ENCODE data around the gene ZFHX3. TPM values are rescaled to one million over a fixed set of nuclear protein-coding genes. Genes with fewer than 3 reads are reported as not detected.

ZFHX3 gene
- total and polyA plus RNA-seq, 10 donors = 0.47 to 18.5 (median 11.1) TPM

- Histone ChIP-seq H3K4me1 (no peaks in the 10 kb centered on the region), H3K27ac (no peak overlapping the region), H3K4me3 (no peak overlapping the region), H3K27me3 (replicated peaks in 1 of 7) (no peaks in the 10 kb centered on the region), H3K9me3 (no peaks in the 10 kb centered on the region), H3K36me3 (peaks cover 0 to 8% (median 0%) of the 10 kb centered on the region in 6 donors)
- no peak for DNase-seq
- intact Hi-C loops (cut with DNase I; ENCODE audit: low total_unique reads) = no loop called here
- TF ChIP-seq POLR2A (IDR thresholded peaks at IDR 0.05) (no peak), POLR2AphosphoS5 (IDR thresholded peaks at IDR 0.05) (no peak), CTCF (IDR thresholded peaks at IDR 0.05 in 8 of 11, conservative IDR thresholded peaks at IDR 0.05 in 3 of 11) (no peak)
Measured at GRCh38 chr16:72862090-72862489, 185.8 kb downstream of the ZFHX3 start.

DNA sequence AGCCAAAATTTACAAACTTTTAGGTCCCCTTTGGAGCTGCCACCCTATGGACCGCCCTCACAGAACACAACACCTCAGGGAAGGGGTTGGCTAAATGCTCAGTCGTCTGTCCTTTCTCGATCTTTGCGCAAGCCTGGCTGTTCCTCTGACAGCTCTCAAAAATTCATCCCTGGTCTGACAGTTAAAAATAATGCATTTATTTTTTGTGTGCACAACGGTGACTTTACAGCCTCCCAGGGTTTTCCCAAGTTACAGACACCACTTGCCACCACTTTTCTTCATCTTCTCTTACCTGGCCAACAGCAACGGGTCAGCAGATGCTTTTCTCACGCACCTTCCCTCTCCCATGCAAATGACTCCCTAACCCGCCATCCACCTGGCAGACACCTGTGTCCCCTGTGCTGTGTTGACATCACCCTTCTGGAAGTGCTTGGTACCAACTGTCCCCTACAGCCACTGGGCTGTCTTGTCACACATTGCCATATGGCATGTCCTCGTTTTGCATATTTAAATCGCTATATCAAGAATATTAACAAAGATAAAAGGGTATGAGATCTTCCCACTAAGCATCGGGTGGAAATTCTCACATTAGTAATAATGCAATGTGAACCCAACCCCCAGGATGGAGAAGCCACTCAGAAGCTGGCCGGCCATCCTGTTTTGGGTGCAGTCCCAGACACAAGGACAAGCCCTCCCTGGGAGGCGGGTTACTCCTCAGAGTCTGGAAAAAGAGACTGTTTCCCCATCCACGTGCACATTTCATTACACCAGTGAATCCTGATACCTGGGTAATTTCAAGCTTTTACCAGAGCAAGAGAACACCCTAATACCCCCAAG is 187.0 kb downstream of the ZFHX3 start:
- H3K27ac ChIP-seq = no peak overlapping the region
- H3K4me1 ChIP-seq = no peaks in the 10 kb centered on the region
- WGBS, 5 donors = 77 to 86% (median 84%) methylated on average over 14 of the region's 14 CpGs
- intact Hi-C loops (cut with DNase I; ENCODE audit: low total_unique reads) = no loop called here
- no peak for TF ChIP-seq POLR2A (IDR thresholded peaks at IDR 0.05)
- no peak for TF ChIP-seq POLR2AphosphoS5 (IDR thresholded peaks at IDR 0.05)
- TF ChIP-seq CTCF (IDR thresholded peaks at IDR 0.05 in 8 of 11, conservative IDR thresholded peaks at IDR 0.05 in 3 of 11) = no peak
- H3K36me3 ChIP-seq = peaks cover 0 to 8% (median 0%) of the 10 kb centered on the region in 6 donors
- H3K27me3 ChIP-seq (replicated peaks in 1 of 7) = no peaks in the 10 kb centered on the region
- no peaks in the 10 kb centered on the region for H3K9me3 ChIP-seq
- no peak for DNase-seq
- no peak overlapping the region for H3K4me3 ChIP-seq

DNA sequence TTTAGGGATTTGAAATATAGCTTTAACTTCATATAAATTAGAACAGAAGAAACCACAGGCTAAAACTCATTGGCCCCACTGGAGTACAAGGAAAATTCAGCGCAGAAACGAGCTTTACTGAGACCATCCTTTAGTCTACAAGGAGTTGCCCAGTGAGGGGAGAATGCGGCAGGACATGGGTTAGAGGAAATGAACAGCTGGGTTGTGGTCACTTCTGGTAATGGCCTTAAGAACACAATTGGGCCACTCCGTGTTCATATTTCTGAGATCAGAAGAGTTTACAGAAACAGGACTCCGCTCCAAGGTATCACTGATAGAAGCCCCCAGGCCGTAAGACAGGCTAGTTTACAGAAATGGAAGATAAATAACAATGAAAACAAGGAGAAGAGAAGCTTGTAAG is 188.3 kb downstream of the ZFHX3 start:
- Histone ChIP-seq H3K4me3 (no peak overlapping the region), H3K36me3 (no peaks in the 10 kb centered on the region), H3K4me1 (peaks cover 0 to 1% (median 0%) of the 10 kb centered on the region in 6 donors), H3K27me3 (replicated peaks in 1 of 7) (no peaks in the 10 kb centered on the region), H3K27ac (peak overlapping the region in 2 of 8 donors; percentile 33 to 37), H3K9me3 (no peaks in the 10 kb centered on the region)
- WGBS, 5 donors = 90 to 96% (median 91%) methylated on average over 6 of the region's 6 CpGs
- intact Hi-C loops (cut with DNase I; ENCODE audit: low total_unique reads) = no loop called here
- no peak for DNase-seq
- TF ChIP-seq POLR2A (IDR thresholded peaks at IDR 0.05) = no peak
- no peak for TF ChIP-seq POLR2AphosphoS5 (IDR thresholded peaks at IDR 0.05)
- TF ChIP-seq CTCF (IDR thresholded peaks at IDR 0.05 in 8 of 11, conservative IDR thresholded peaks at IDR 0.05 in 3 of 11) = no peak

GRCh38 chr16:72858665-72859493 is 189.0 kb downstream of the ZFHX3 start:
- intact Hi-C loops (cut with DNase I; ENCODE audit: low total_unique reads) = no loop called here
- no peak for TF ChIP-seq POLR2AphosphoS5 (IDR thresholded peaks at IDR 0.05)
- TF ChIP-seq POLR2A (IDR thresholded peaks at IDR 0.05) = no peak
- no peak for TF ChIP-seq CTCF (IDR thresholded peaks at IDR 0.05 in 8 of 11, conservative IDR thresholded peaks at IDR 0.05 in 3 of 11)
- no peak overlapping the region for H3K4me3 ChIP-seq
- H3K27ac ChIP-seq = peak overlapping the region in 6 of 8 donors; percentile 17 to 37 (median 27)
- WGBS, 5 donors = 76 to 90% (median 85%) methylated on average over 16 to 21 of the region's 21 CpGs
- peaks cover 0 to 8% (median 6%) of the 10 kb centered on the region in 6 donors for H3K4me1 ChIP-seq
- H3K9me3 ChIP-seq = no peaks in the 10 kb centered on the region
- H3K27me3 ChIP-seq (replicated peaks in 1 of 7) = no peaks in the 10 kb centered on the region
- H3K36me3 ChIP-seq = no peaks in the 10 kb centered on the region
- DNase-seq = no peak
